GM12878 (cell line): ENCODE data around the gene PLXNA4.

Source experiments
- EZH2 ChIP-seq: IDR thresholded peaks from 2 replicates; pipeline ENCODE4 v1.6.1; 2012; ENCODE audit warnings: low read depth, mild to moderate bottlenecking, control low read depth, inconsistent platforms, low read length, borderline replicate concordance; ENCODE audit not compliant: control insufficient read depth
- FOS ChIP-seq: IDR thresholded peaks from 3 replicates; pipeline ENCODE4 v1.6.1; 2011; ENCODE audit warnings: borderline replicate concordance; ENCODE audit not compliant: insufficient read length; ENCODE audit errors: extremely low read depth
- MYC ChIP-seq: IDR thresholded peaks from 2 replicates; pipeline ENCODE4 v1.6.1; 2011; ENCODE audit warnings: mild to moderate bottlenecking, low read length, moderate library complexity, inconsistent platforms; ENCODE audit not compliant: insufficient read depth, insufficient replicate concordance, insufficient read length, severe bottlenecking
- POU2F2 ChIP-seq: IDR thresholded peaks from 3 replicates; pipeline ENCODE4 v1.6.1; 2011; ENCODE audit warnings: low read depth, mild to moderate bottlenecking, low read length, borderline replicate concordance
- RCOR1 ChIP-seq: conservative IDR thresholded peaks from 2 replicates; pipeline ENCODE4 v1.6.1; 2012; ENCODE audit warnings: low read depth, low read length, improper control_type of control experiment
- SMC3 ChIP-seq: IDR thresholded peaks from 2 replicates; pipeline ENCODE4 v1.6.1; 2011; ENCODE audit warnings: low read length, improper control_type of control experiment, borderline replicate concordance
- SPI1 ChIP-seq: IDR thresholded peaks from 2 replicates; pipeline ENCODE4 v1.6.1; 2011; ENCODE audit warnings: low read depth, mild to moderate bottlenecking, low read length, moderate library complexity, borderline replicate concordance; ENCODE audit not compliant: insufficient read depth
- SRF ChIP-seq, 2 experiments: IDR thresholded peaks; 2 replicates each; pipeline ENCODE4 v1.6.1; 2011; ENCODE audit warnings: low read depth in 2 of 2, low read length in 2 of 2, mild to moderate bottlenecking in 1 of 2, moderate library complexity in 1 of 2
- TAF1 ChIP-seq: IDR thresholded peaks from 2 replicates; pipeline ENCODE4 v1.6.1; 2011; ENCODE audit warnings: mild to moderate bottlenecking, low read depth, low read length, borderline replicate concordance
- ZNF274 ChIP-seq: IDR thresholded peaks from one replicate; pipeline ENCODE4 v1.8.0; 2011; ENCODE audit not compliant: insufficient read length, insufficient read depth
- TF ChIP-seq, protein P1 (sequence below), 3 experiments: IDR thresholded peaks in 2 of 3; conservative IDR thresholded peaks in 1 of 3; 2 replicates each; pipeline ENCODE4 v1.5.1; 2011; ENCODE audit warnings: low read depth in 3 of 3, low read length in 3 of 3, mild to moderate bottlenecking in 3 of 3, control low read depth in 2 of 3, moderate library complexity in 2 of 3, inconsistent platforms in 1 of 3, mixed read lengths in 1 of 3; ENCODE audit not compliant: control insufficient read depth in 2 of 3, insufficient read depth in 1 of 3; ENCODE audit errors: extremely low read depth in 1 of 3
- TF ChIP-seq, protein P2 (sequence below): fragments of 450-650 bp; formaldehyde crosslinking; IDR thresholded peaks from 2 replicates; pipeline ENCODE4 v1.4.0; 2020; ENCODE audit warnings: mild to moderate bottlenecking, moderate library complexity
- TF ChIP-seq, protein P3 (sequence below): IDR thresholded peaks from 2 replicates; pipeline ENCODE4 v1.6.1; 2012; ENCODE audit warnings: low read depth, low read length, improper control_type of control experiment

DNA sequence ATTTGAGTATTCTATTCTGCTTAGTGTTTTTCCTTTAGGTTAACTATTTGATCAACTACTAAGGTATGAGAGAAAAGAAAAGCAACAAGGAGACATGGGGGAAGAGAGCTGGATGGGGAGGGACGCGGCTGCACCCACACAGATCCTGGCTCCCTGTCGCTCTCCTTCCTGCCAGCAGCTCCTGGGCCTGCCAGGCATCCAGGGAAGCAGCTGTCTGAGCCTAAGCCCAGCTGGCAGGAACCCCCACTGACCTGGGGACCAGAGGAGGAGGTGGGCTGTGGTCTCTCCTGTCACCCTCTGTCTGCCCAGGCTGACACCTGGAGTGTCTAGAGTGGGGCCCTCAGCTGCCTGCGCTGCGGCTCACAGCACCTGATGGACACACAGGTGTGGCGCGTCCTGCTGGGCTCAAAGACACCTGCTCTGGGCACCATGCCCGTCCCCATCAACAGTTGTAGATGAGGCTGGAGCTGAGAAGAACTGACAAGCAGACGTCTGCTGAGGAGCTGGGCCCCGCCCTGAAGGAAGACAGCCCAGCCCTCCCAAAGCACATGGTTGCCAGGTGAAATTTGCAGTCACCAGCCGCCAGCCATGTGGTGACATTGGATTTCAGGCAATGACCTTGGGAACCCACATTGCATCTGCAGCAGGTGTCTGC lies 207.9 kb downstream of the PLXNA4 start:
- TF ChIP-seq, protein P1, sequence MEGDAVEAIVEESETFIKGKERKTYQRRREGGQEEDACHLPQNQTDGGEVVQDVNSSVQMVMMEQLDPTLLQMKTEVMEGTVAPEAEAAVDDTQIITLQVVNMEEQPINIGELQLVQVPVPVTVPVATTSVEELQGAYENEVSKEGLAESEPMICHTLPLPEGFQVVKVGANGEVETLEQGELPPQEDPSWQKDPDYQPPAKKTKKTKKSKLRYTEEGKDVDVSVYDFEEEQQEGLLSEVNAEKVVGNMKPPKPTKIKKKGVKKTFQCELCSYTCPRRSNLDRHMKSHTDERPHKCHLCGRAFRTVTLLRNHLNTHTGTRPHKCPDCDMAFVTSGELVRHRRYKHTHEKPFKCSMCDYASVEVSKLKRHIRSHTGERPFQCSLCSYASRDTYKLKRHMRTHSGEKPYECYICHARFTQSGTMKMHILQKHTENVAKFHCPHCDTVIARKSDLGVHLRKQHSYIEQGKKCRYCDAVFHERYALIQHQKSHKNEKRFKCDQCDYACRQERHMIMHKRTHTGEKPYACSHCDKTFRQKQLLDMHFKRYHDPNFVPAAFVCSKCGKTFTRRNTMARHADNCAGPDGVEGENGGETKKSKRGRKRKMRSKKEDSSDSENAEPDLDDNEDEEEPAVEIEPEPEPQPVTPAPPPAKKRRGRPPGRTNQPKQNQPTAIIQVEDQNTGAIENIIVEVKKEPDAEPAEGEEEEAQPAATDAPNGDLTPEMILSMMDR (IDR thresholded peaks at IDR 0.05 in 2 of 3, conservative IDR thresholded peaks at IDR 0.05 in 1 of 3; ENCODE audit: control insufficient read depth in 2 of 3, extremely low read depth in 1 of 3, insufficient read depth in 1 of 3, low read depth in 3 of 3, low read length in 3 of 3) = no peak
- TF ChIP-seq EZH2 (no peak), RCOR1 (no peak), SRF (IDR thresholded peaks at IDR 0.05; ENCODE audit: low read depth in 2 of 2, low read length in 2 of 2) (no peak), ZNF274 (no peak), SMC3 (no peak), FOS (no peak), SPI1 (no peak), POU2F2 (no peak), TAF1 (no peak), MYC (no peak)
- TF ChIP-seq, protein P2, sequence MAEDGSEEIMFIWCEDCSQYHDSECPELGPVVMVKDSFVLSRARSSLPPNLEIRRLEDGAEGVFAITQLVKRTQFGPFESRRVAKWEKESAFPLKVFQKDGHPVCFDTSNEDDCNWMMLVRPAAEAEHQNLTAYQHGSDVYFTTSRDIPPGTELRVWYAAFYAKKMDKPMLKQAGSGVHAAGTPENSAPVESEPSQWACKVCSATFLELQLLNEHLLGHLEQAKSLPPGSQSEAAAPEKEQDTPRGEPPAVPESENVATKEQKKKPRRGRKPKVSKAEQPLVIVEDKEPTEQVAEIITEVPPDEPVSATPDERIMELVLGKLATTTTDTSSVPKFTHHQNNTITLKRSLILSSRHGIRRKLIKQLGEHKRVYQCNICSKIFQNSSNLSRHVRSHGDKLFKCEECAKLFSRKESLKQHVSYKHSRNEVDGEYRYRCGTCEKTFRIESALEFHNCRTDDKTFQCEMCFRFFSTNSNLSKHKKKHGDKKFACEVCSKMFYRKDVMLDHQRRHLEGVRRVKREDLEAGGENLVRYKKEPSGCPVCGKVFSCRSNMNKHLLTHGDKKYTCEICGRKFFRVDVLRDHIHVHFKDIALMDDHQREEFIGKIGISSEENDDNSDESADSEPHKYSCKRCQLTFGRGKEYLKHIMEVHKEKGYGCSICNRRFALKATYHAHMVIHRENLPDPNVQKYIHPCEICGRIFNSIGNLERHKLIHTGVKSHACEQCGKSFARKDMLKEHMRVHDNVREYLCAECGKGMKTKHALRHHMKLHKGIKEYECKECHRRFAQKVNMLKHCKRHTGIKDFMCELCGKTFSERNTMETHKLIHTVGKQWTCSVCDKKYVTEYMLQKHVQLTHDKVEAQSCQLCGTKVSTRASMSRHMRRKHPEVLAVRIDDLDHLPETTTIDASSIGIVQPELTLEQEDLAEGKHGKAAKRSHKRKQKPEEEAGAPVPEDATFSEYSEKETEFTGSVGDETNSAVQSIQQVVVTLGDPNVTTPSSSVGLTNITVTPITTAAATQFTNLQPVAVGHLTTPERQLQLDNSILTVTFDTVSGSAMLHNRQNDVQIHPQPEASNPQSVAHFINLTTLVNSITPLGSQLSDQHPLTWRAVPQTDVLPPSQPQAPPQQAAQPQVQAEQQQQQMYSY (CRISPR knock-in tag) = no peak
- TF ChIP-seq, protein P3, sequence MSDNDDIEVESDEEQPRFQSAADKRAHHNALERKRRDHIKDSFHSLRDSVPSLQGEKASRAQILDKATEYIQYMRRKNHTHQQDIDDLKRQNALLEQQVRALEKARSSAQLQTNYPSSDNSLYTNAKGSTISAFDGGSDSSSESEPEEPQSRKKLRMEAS = no peak
